ENCODE results near the gene LRRC70.

- no peak for TF ChIP-seq POLR2A (IDR thresholded peaks at IDR 0.05)
- TF ChIP-seq CTCF (IDR thresholded peaks at IDR 0.05 in 8 of 11, conservative IDR thresholded peaks at IDR 0.05 in 3 of 11): no peak
Observed at GRCh38 chr5:62585306-62585705, 6.7 kb downstream of the LRRC70 start.
